ENCODE measurements around the gene CPEB4. TPM values are rescaled to one million over a fixed set of nuclear protein-coding genes. Genes with fewer than 3 reads are reported as not detected.

Gene CPEB4
- total and polyA plus RNA-seq, 4 donors, result 46.2 to 98.7 (median 59.9) TPM

DNA sequence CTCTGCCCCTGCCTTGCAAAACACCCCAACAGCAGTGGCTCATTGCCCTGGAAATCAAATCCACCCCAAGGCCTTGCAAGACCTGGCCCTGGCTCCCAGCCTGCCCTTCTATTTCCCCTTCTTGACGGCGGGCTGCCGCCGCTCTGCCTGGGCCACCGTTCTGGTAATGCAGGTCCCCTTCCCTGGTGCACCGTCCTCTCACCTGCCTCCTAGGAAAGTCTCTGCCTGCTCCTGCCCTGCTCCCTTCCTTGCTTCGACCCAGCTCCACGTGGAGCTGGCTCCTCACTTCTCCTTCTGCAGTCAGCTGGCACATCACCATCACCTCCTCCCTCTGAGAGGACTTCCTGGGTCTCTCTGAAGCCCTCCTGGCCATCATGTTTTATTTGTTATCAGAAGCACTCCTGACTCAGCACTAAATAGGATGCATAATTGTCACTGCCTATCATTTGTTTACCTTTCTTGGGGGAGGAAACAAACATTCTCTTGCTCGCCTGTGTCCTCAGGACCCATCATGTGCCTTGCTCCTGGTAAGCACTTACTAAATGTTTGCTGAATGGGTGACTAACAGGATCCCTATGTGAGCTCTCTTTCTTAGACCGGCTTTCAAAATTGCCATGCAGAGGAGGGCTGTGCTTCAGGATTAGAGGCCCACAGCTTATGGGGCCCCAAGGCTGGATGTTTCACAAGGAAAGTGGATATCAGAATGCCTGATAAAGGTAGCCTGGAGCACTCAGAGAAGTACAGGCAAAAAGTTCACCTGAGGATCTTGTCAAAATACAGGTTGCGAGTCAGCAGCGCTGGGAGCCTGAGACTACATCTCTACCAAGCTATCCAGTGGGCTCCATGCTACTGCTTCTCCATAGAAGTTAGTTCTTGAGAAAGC lies 81.3 kb downstream of the CPEB4 start:
- Histone ChIP-seq H3K4me1 (ENCODE audit: control insufficient read depth, insufficient read depth, low read length) (peaks cover 35% of the 10 kb centered on the region), H3K27ac (ENCODE audit: low read depth, low read length) (no peak overlapping the region)
- 80% methylated on average over 12 of the region's 12 CpGs for WGBS (ENCODE audit: insufficient coverage)

DNA sequence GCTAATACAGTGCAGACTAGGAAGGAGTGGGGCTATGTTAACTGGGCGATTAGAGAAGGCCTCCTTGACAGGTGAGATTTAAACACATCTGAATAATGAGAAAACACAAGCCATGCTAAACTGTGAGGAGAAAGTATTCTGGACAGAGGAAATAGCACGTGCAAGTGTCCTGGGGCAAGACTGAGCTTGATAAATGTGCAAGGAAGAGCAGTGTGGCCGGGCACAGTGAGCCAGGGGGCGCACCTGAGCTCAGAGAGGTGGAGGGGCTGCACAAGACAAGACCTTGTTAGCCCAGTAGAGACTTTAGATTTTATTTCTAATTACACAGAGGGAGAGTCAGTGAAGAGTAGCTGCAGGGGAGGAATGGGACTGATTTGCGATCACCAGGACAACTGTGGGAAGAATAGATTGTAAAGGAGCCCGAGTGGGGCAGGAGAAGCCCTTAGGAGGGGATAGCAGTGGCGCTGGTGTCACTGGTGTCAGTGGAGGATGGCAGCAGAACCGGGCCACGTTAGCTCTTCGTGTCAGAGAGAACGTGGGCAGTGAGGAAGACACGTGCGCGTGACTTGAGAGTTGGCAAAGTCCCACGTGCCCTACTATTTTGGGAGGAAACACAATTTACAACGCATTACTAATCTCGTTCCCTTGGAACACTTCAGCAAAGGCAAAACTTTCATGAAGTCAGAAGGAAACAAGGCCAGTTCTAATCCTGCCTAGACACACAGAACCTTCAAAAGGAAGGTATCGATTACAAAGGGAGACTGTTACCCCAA lies 82.9 kb downstream of the CPEB4 start:
- Histone ChIP-seq H3K27me3 (ENCODE audit: control insufficient read depth, insufficient read depth, low read length) (no peaks in the 10 kb centered on the region), H3K9me3 (ENCODE audit: control insufficient read depth, insufficient read depth, low read length) (no peaks in the 10 kb centered on the region), H3K27ac (ENCODE audit: low read depth, low read length) (no peak overlapping the region), H3K36me3 (ENCODE audit: control insufficient read depth, insufficient read depth, low read length) (no peaks in the 10 kb centered on the region), H3K4me1 (ENCODE audit: control insufficient read depth, insufficient read depth, low read length) (peaks cover 35% of the 10 kb centered on the region), H3K4me3 (ENCODE audit: low read depth, low read length) (no peak overlapping the region)
- no peak for DNase-seq (ENCODE audit: low read depth in 4 of 6, low spot score in 6 of 6)
- WGBS (ENCODE audit: insufficient coverage), result 66% methylated on average over 17 of the region's 18 CpGs

More for the DNA sequence above, 81.3 kb downstream of the CPEB4 start:
- no peaks in the 10 kb centered on the region for H3K27me3 ChIP-seq (ENCODE audit: control insufficient read depth, insufficient read depth, low read length)
- no peaks in the 10 kb centered on the region for H3K9me3 ChIP-seq (ENCODE audit: control insufficient read depth, insufficient read depth, low read length)
- no peak for DNase-seq (ENCODE audit: low read depth in 4 of 6, low spot score in 6 of 6)
- no peaks in the 10 kb centered on the region for H3K36me3 ChIP-seq (ENCODE audit: control insufficient read depth, insufficient read depth, low read length)
- H3K4me3 ChIP-seq (ENCODE audit: low read depth, low read length), result no peak overlapping the region

- no peak overlapping the region for H3K27ac ChIP-seq (ENCODE audit: low read depth, low read length)
Observed at GRCh38 chr5:173971681-173972345, 83.7 kb downstream of the CPEB4 start.

DNA sequence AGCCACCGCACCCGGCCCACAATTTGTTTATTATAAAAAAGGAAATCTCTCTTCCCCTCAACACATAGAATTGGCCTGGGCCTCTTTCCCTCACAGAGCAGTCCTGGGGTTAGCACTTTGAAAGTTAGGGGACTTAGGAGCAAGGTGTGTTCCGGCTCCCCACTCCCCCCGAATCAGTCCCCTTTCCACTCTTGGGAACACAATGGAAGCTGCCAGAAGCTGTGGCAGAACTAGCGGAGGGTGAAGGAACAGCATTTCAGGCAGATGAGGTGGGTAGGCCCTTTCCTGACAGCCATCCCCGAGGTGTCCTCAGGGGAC lies 84.4 kb downstream of the CPEB4 start:
- no peaks in the 10 kb centered on the region for H3K9me3 ChIP-seq (ENCODE audit: control insufficient read depth, insufficient read depth, low read length)
- no peaks in the 10 kb centered on the region for H3K27me3 ChIP-seq (ENCODE audit: control insufficient read depth, insufficient read depth, low read length)
- H3K4me3 ChIP-seq (ENCODE audit: low read depth, low read length), result peak overlapping the region; percentile 60
- H3K36me3 ChIP-seq (ENCODE audit: control insufficient read depth, insufficient read depth, low read length), result no peaks in the 10 kb centered on the region
- peaks cover 35% of the 10 kb centered on the region for H3K4me1 ChIP-seq (ENCODE audit: control insufficient read depth, insufficient read depth, low read length)
- peak overlapping the region; percentile 6 for H3K27ac ChIP-seq (ENCODE audit: low read depth, low read length)
- no peak for DNase-seq (ENCODE audit: low read depth in 4 of 6, low spot score in 6 of 6)
- 15% methylated on average over 2 of the region's 6 CpGs for WGBS (ENCODE audit: insufficient coverage)

More at GRCh38 chr5:173971681-173972345, 83.7 kb downstream of the CPEB4 start:
- WGBS (ENCODE audit: insufficient coverage), result 97% methylated on average over 5 of the region's 5 CpGs
- Histone ChIP-seq H3K9me3 (ENCODE audit: control insufficient read depth, insufficient read depth, low read length) (no peaks in the 10 kb centered on the region), H3K4me1 (ENCODE audit: control insufficient read depth, insufficient read depth, low read length) (peaks cover 35% of the 10 kb centered on the region), H3K4me3 (ENCODE audit: low read depth, low read length) (no peak overlapping the region), H3K36me3 (ENCODE audit: control insufficient read depth, insufficient read depth, low read length) (no peaks in the 10 kb centered on the region), H3K27me3 (ENCODE audit: control insufficient read depth, insufficient read depth, low read length) (no peaks in the 10 kb centered on the region)
- DNase-seq (ENCODE audit: low read depth in 4 of 6, low spot score in 6 of 6), result no peak

DNA sequence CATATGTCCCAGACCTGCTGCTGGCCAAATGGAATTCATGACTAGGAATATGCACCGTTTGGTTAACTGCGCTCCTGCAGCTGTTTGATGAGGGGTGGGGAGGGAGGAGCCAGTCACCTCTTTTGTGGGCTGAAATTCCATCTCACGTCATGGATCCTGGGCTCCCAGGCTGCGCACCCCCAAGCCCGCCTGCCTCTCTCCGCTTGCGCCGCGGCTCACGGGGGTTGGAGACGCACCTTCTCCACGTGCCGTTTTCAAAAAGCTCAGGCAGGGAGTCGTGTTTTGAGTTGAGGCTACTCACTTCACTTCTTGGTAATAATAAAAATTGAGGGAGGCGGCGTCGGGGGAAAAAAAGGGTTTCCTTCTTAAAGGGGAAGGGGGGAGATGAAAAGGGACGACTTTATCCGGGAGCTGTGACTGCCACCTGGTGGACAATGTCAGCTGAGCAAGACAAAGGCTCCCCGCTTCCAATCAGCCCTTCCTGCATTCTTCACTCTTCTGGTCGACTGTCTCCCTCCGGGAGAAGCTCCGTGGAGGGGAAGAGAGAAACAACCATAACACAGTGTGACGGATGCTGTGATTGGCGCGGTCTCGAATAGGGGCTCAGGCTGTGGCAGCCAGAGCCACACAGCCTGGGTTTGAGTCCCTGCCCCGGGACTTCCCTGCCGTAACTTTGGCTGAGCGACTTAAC lies 84.9 kb downstream of the CPEB4 start:
- Histone ChIP-seq H3K27ac (ENCODE audit: low read depth, low read length) (peak overlapping the region; percentile 10), H3K9me3 (ENCODE audit: control insufficient read depth, insufficient read depth, low read length) (no peaks in the 10 kb centered on the region), H3K4me1 (ENCODE audit: control insufficient read depth, insufficient read depth, low read length) (peaks cover 33% of the 10 kb centered on the region), H3K27me3 (ENCODE audit: control insufficient read depth, insufficient read depth, low read length) (no peaks in the 10 kb centered on the region), H3K4me3 (ENCODE audit: low read depth, low read length) (peak overlapping the region; percentile 60), H3K36me3 (ENCODE audit: control insufficient read depth, insufficient read depth, low read length) (no peaks in the 10 kb centered on the region)
- peak; percentile 82 to 98 (median 88) for DNase-seq (ENCODE audit: low read depth in 4 of 6, low spot score in 6 of 6)
- WGBS (ENCODE audit: insufficient coverage), result 2% methylated on average over 23 of the region's 30 CpGs

GRCh38 chr5:173973616-173973969 lies 85.4 kb downstream of the CPEB4 start:
- no peaks in the 10 kb centered on the region for H3K36me3 ChIP-seq (ENCODE audit: control insufficient read depth, insufficient read depth, low read length)
- peaks cover 28% of the 10 kb centered on the region for H3K4me1 ChIP-seq (ENCODE audit: control insufficient read depth, insufficient read depth, low read length)
- H3K27me3 ChIP-seq (ENCODE audit: control insufficient read depth, insufficient read depth, low read length), result no peaks in the 10 kb centered on the region
- peak overlapping the region; percentile 60 for H3K4me3 ChIP-seq (ENCODE audit: low read depth, low read length)
- H3K27ac ChIP-seq (ENCODE audit: low read depth, low read length), result peak overlapping the region; percentile 10
- WGBS (ENCODE audit: insufficient coverage), result 29% methylated on average over 13 of the region's 13 CpGs
- H3K9me3 ChIP-seq (ENCODE audit: control insufficient read depth, insufficient read depth, low read length), result no peaks in the 10 kb centered on the region
- no peak for DNase-seq (ENCODE audit: low read depth in 4 of 6, low spot score in 6 of 6)

DNA sequence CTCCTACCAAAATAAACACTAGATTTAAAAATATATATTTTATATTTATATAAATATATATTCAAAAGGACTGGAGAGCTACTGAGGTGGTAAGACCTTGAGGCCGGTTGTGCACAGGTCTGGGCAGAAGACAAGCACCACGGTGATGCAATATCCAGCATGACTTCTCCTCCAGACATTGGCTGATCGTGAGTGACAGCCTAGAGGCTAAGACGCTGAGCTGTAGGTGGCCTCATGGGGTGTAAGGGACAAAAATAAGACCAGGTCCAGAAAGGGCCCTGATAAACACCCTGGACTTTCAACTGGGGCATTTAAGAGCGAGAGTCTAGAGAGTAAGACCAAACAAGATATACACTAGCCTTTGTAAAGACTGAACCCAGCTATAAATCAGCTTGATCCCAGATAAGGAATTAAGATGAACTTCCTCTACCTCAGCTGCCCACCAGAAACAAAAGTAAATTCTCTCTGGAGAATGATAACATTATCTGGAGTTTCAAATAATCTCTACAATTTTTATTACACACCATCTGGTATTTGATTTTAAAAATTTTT lies 86.6 kb downstream of the CPEB4 start:
- Histone ChIP-seq H3K4me3 (ENCODE audit: low read depth, low read length) (no peak overlapping the region), H3K36me3 (ENCODE audit: control insufficient read depth, insufficient read depth, low read length) (no peaks in the 10 kb centered on the region), H3K4me1 (ENCODE audit: control insufficient read depth, insufficient read depth, low read length) (peaks cover 25% of the 10 kb centered on the region), H3K9me3 (ENCODE audit: control insufficient read depth, insufficient read depth, low read length) (no peaks in the 10 kb centered on the region), H3K27ac (ENCODE audit: low read depth, low read length) (no peak overlapping the region), H3K27me3 (ENCODE audit: control insufficient read depth, insufficient read depth, low read length) (no peaks in the 10 kb centered on the region)
- no peak for DNase-seq (ENCODE audit: low read depth in 4 of 6, low spot score in 6 of 6)
- WGBS (ENCODE audit: insufficient coverage), result 74% methylated on average over 3 of the region's 5 CpGs

- 57% methylated on average over 5 of the region's 5 CpGs for WGBS (ENCODE audit: insufficient coverage)
- no peak overlapping the region for H3K27ac ChIP-seq (ENCODE audit: low read depth, low read length)
- no peaks in the 10 kb centered on the region for H3K36me3 ChIP-seq (ENCODE audit: control insufficient read depth, insufficient read depth, low read length)
- no peaks in the 10 kb centered on the region for H3K27me3 ChIP-seq (ENCODE audit: control insufficient read depth, insufficient read depth, low read length)
- H3K4me3 ChIP-seq (ENCODE audit: low read depth, low read length), result no peak overlapping the region
- H3K9me3 ChIP-seq (ENCODE audit: control insufficient read depth, insufficient read depth, low read length), result no peaks in the 10 kb centered on the region
- H3K4me1 ChIP-seq (ENCODE audit: control insufficient read depth, insufficient read depth, low read length), result peaks cover 6% of the 10 kb centered on the region
- no peak for DNase-seq (ENCODE audit: low read depth in 4 of 6, low spot score in 6 of 6)
Observed at GRCh38 chr5:173981185-173981761, 93.1 kb downstream of the CPEB4 start.

- Histone ChIP-seq H3K9me3 (ENCODE audit: control insufficient read depth, insufficient read depth, low read length) (no peaks in the 10 kb centered on the region), H3K27ac (ENCODE audit: low read depth, low read length) (no peak overlapping the region), H3K27me3 (ENCODE audit: control insufficient read depth, insufficient read depth, low read length) (no peaks in the 10 kb centered on the region), H3K4me1 (ENCODE audit: control insufficient read depth, insufficient read depth, low read length) (peaks cover 6% of the 10 kb centered on the region), H3K4me3 (ENCODE audit: low read depth, low read length) (no peak overlapping the region), H3K36me3 (ENCODE audit: control insufficient read depth, insufficient read depth, low read length) (no peaks in the 10 kb centered on the region)
- 60% methylated on average over 1 of the region's 4 CpGs for WGBS (ENCODE audit: insufficient coverage)
- DNase-seq (ENCODE audit: low read depth in 4 of 6, low spot score in 6 of 6), result peak in 2 of 6 donors; percentile 40 to 80
Observed at GRCh38 chr5:173984218-173984617, 96.1 kb downstream of the CPEB4 start.
